Type B pancreatic cell (in vitro differentiated cells): ENCODE data around the gene TAF10. TPM values are rescaled to one million over a fixed set of nuclear protein-coding genes. Genes with fewer than 3 reads are reported as not detected.

Experiments
- DNase-seq: peaks from one replicate; pipeline ENCODE4 v3.0.0; 2021; ENCODE audit warnings: mixed read lengths; ENCODE audit not compliant: unreplicated experiment; ENCODE audit errors: extremely low spot score
- H3K27ac Mint-ChIP-seq: 2 replicates; pipeline ENCODE4 v1.8.0; 2021; ENCODE audit warnings: mild to moderate bottlenecking, mixed read lengths
- H3K27me3 Mint-ChIP-seq: 2 replicates; pipeline ENCODE4 v1.8.0; 2021; ENCODE audit warnings: mixed read lengths
- H3K36me3 Mint-ChIP-seq: 2 replicates; pipeline ENCODE4 v1.8.0; 2021; ENCODE audit warnings: mixed read lengths
- H3K4me1 Mint-ChIP-seq: one replicate; pipeline ENCODE4 v1.8.0; 2021; ENCODE audit warnings: mixed read lengths; ENCODE audit not compliant: unreplicated experiment
- H3K4me3 Mint-ChIP-seq: 2 replicates; pipeline ENCODE4 v1.8.0; 2021; ENCODE audit warnings: mild to moderate bottlenecking, mixed read lengths
- H3K9me3 Mint-ChIP-seq: 2 replicates; pipeline ENCODE4 v1.8.0; 2021; ENCODE audit warnings: mixed read lengths
- CTCF ChIP-seq: fragments of 200-600 bp; sonication (generic); conservative IDR thresholded peaks from 2 replicates; pipeline ENCODE4 v1.5.0; 2021; ENCODE audit warnings: antibody characterized with exemption, mild to moderate bottlenecking
- long read RNA-seq: library from polyadenylated mRNA; unstranded; transcript quantifications from one replicate; pipeline ENCODE4 v2.0.0, GENCODE V29; 2020
- total RNA-seq: library from RNA; stranded (reverse); gene quantifications from 2 replicates; pipeline ENCODE4 v1.2.1, GENCODE V29; 2021; ENCODE audit warnings: low replicate concordance

Gene TAF10
- 121 and 130 TPM in 2 replicates for total RNA-seq
- long read RNA-seq, partial matches to known transcripts: 2 of 2 reads
- long read RNA-seq, other reads (novel, unspliced or antisense): 0 of 2 reads

DNA sequence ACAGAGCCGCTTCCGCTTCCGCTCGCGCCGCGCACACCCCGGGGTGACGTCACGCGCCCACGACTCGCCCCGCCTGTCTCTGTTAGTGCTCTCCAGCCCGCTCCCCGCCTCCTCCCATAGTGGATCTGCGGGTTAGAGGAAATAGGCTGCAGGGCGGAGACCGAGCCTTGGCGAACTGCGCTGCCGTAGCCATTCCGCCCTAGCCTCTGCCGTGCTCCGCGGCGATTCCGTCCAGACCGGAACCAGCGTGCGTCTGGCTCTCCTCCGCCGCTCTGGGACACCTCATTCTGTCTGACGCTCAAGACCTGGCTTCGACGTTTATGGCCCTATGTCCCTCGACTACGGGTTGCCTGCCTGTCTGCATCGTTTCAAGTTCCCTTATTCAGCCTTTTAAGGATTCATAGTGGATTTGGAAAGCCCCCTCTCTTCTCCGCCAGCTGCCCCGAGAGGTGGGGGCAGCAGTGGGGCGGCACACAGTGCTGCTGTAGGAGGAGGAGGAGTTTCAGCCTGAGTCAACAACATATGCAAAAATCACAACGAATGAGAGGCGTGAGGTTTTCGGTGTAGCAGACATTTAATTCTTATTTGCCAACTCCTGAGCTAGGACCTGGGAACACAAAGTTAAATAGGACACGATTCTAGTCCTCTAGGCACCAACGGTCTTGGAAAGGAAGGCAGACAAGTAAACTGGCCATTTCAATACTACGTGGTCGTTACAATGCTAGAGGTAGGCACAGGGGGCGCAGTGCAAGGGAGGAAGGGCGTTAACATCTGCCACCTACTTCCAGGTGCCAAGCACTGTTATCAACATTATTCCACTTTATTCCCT, at the start of gene TAF10:
Gene TAF10 (minus strand): TSS at position 4 of the 829 bp plus-strand sequence. CDS start 27 bp downstream, outside the sequence.
- peak; percentile 96 for DNase-seq
- Mint-ChIP-seq H3K27me3 (no peaks in the 10 kb centered on the region), H3K9me3 (no peaks in the 10 kb centered on the region), H3K4me1 (peaks cover 9% of the 10 kb centered on the region), H3K36me3 (peaks cover 22% of the 10 kb centered on the region), H3K27ac (peak within 1 kb of the TSS; percentile 95), H3K4me3 (peak within 1 kb of the TSS; percentile 91)
- TF ChIP-seq CTCF: peak; percentile 71

DNA sequence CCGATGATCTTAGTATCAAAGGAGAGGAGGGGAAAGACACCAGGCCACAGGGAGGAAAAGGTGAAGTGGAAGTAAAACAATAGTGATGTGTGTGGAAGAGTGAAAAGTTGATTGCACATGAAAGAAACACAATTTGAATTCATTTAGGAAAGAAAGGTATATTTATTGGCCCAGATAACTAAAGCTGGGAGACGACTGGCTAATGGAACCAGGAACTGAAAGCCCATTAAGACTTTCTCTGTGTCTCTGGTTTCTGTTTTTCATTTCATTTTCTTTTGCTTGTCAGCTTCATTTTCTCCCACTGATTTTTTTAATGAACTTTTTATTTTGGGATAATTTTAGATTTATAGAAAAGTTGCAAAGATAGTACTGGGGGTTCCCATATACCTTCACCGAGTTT, 48.7 kb upstream of the TAF10 start:
- Mint-ChIP-seq H3K4me3 (no peak overlapping the region), H3K27ac (no peak overlapping the region), H3K4me1 (peaks cover 13% of the 10 kb centered on the region), H3K9me3 (no peaks in the 10 kb centered on the region), H3K36me3 (peaks cover 4% of the 10 kb centered on the region), H3K27me3 (peaks cover 40% of the 10 kb centered on the region)
- no peak for DNase-seq
- TF ChIP-seq CTCF: no peak

DNA sequence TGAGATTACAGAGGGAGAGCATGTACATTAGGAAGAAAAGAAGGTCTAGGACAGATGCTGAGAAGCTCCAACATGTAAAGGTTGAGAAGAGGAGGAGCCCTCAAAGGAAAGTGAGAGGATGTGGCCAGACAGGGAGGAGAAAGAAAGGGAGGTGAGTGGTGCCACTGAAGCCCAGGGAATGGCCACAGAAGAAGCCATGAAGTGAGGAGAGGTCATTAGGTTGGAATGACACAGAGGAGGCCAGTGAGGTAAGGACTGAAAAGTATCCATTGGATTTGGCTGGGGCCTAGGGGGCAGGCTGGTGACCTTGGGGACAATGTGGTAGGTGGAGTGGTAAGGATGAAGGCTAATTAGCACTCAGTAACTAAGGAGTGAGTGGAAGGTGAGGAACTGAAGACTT, 46.6 kb upstream of the TAF10 start:
- DNase-seq: no peak
- peaks cover 11% of the 10 kb centered on the region for H3K4me1 Mint-ChIP-seq
- no peak for TF ChIP-seq CTCF
- peaks cover 3% of the 10 kb centered on the region for H3K36me3 Mint-ChIP-seq
- peaks cover 34% of the 10 kb centered on the region for H3K27me3 Mint-ChIP-seq
- H3K9me3 Mint-ChIP-seq: no peaks in the 10 kb centered on the region
- no peak overlapping the region for H3K4me3 Mint-ChIP-seq
- H3K27ac Mint-ChIP-seq: no peak overlapping the region

DNA sequence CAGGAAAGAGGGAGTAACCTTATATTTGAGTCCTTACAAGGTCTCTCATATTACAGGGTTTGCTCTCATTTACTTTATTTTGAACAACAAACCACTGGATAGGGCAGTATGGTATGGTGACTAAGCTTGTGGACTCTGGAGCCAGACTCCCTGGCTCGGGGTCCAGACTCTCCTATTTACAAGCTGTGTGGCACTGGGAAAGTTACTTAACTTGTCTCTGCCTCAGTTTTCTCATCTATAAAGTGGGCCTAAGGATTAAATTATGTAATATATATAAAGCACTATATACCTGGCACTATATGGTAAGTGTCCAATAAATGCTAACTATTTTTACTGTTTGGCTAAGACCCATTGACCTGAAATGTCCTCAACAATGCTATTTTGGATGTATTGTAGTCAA, 45.3 kb upstream of the TAF10 start:
- Mint-ChIP-seq H3K36me3 (no peaks in the 10 kb centered on the region), H3K4me1 (peaks cover 9% of the 10 kb centered on the region), H3K9me3 (no peaks in the 10 kb centered on the region), H3K27me3 (peaks cover 21% of the 10 kb centered on the region), H3K27ac (no peak overlapping the region), H3K4me3 (peak overlapping the region; percentile 86)
- DNase-seq: no peak
- TF ChIP-seq CTCF: no peak

- peak overlapping the region; percentile 86 for H3K4me3 Mint-ChIP-seq
- peaks cover 9% of the 10 kb centered on the region for H3K4me1 Mint-ChIP-seq
- H3K9me3 Mint-ChIP-seq: no peaks in the 10 kb centered on the region
Measured at GRCh38 chr11:6656936-6657335, 44.9 kb upstream of the TAF10 start.

More at GRCh38 chr11:6656936-6657335, 44.9 kb upstream of the TAF10 start:
- peaks cover 20% of the 10 kb centered on the region for H3K27me3 Mint-ChIP-seq
- no peak for TF ChIP-seq CTCF
- H3K27ac Mint-ChIP-seq: peak overlapping the region; percentile 71
- H3K36me3 Mint-ChIP-seq: no peaks in the 10 kb centered on the region
- no peak for DNase-seq
